Measurements from ENCODE around the gene CSRP2.

Gene CSRP2

GRCh38 chr12:76878899-76879709 is at the start of gene CSRP2:
CSRP2 (minus strand) TSS chr12:76879019; CDS start chr12:76866260, 12,759 bp downstream.
- DNase-seq = peak; percentile 80

DNA sequence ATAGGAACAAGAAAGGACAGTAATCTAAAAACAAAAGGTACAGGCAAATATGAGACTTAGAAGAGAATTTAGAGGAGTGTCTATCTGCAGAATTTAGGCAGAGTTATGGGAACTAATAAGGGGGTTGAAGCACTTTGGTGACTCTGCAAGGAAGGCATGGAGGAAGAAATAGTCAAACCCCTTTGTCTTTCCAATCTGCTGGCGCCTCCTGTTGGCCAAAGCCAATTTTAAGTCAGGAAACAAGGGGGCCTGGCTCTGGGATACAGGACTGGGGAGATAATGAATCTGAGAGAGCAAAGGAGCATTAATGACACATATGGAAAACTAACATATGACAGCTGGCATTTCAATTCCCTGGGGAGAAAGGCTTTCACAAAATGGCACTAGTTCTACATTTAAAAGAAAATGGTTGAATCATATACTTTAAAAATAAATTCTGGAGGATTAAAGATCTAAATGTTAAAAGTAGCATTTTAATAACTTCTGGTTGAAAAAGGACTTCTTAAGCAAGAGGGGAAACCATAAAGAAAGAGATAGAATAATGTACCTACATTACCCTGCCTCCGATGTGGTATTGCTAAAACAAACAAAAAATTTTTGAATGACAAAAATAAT is 48.5 kb upstream of the CSRP2 start:
- DNase-seq = peak; percentile 27

DNA sequence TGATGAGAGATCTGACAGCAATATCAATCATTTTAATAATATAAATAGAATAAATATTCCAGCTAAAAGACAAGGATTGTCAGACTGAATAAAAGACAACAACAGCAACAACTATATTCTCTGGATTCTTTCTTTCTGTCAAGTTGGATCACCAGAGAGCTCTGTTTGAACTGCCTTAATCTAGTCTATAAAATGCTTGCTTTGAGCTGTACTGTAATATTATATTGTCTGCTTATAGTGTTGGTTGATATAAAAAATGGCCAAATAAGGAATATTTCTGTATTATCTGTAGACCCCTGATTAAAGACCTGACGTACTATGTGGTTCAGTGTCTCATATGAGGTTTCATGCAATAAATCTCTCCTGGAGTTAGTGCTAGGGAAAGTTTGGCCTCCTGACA is 46.3 kb upstream of the CSRP2 start:
- DNase-seq = no peak

- no peak for DNase-seq
Observed at GRCh38 chr12:76922866-76923265, 44.0 kb upstream of the CSRP2 start.

GRCh38 chr12:76921891-76922664 is 43.3 kb upstream of the CSRP2 start:
- DNase-seq = no peak

DNA sequence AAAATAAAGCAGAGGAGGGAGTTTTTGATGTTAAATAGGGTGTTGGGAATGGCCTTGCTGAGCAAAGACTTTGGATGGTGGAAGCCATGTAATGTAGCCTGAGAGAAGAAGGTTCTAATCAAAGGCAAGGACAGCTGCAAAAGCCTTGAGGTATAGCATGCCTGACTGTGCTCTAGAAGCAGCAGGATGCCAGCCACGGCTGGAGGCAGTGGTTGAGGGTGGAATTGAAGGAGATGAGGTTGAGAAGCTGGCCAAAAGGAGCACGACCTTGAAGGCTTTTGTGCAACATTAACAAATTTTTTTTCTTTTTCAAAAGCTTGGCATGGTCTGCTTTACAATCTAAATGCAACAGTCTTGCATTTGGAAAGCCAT is 42.3 kb upstream of the CSRP2 start:
- DNase-seq = no peak

- DNase-seq = no peak
Observed at GRCh38 chr12:76920172-76921099, 41.6 kb upstream of the CSRP2 start.

DNA sequence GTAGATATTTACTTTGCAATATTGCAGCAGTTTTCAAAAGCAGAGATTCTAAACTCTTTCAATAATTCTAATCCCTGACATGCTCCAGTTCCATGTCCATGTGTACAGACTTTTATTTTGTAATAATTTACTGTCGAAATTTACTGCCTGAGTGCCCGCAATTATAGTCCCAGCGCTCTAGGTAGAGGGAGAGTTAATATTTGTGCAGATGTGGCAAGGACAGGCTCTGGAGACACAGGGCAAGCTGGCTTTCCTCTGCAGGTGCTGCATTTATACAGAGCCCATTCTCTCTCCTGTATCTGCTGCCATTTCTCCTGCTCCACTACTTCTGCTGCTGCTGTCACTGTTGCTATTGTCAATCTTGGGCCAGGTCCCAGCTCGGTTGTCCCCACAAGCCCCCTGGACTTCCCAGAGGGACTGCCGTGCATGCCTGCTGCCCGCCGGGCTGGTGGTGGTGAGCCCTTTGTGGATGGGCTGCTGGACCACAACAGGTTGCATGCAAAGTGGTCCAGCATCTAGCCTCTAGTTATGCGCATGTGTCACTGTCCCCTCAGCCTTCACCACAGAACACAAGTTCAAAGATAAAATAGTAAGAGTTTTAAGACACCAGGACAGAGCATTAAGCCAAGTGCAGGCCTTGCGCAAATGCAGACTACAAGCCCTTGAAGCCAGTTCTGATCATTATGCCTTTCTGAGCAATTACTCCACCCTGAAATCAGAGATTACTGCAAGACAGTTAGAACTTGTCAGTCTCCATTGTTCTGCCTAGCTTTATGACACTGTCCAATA is 40.8 kb upstream of the CSRP2 start:
- DNase-seq = no peak

GRCh38 chr12:76916170-76916540 is 37.3 kb upstream of the CSRP2 start:
- no peak for DNase-seq

GRCh38 chr12:76915361-76916169 is 36.7 kb upstream of the CSRP2 start:
- DNase-seq = no peak

- no peak for DNase-seq
Observed at GRCh38 chr12:76914102-76914859, 35.5 kb upstream of the CSRP2 start.

GRCh38 chr12:76909290-76909689 is 30.5 kb upstream of the CSRP2 start:
- DNase-seq = no peak

- DNase-seq = no peak
Observed at GRCh38 chr12:76908303-76909017, 29.6 kb upstream of the CSRP2 start.

GRCh38 chr12:76901628-76902380 is 23.0 kb upstream of the CSRP2 start:
- no peak for DNase-seq

GRCh38 chr12:76899522-76899921 is 20.7 kb upstream of the CSRP2 start:
- DNase-seq = no peak

GRCh38 chr12:76898442-76898841 is 19.6 kb upstream of the CSRP2 start:
- no peak for DNase-seq

- DNase-seq = no peak
Observed at GRCh38 chr12:76896274-76896673, 17.5 kb upstream of the CSRP2 start.

DNA sequence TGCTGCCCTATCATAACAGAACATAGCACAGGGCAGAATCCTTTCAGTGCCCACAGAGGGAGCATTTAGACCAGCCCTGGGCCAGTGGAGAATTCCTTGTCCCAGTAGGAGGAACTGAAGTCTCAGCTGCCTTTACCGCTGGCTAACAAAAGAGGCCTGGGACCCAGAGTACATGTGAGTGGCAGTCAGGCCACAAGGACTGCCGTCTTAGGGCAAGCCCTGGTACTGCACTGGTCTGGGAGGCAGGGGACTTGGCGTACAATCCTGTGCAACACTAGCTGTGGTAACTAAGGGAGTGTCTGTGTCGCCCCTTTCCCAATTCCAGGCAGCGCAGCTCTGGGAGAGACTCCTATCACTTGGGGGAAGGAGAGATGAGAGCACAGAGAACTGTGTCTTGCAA is 17.0 kb upstream of the CSRP2 start:
- no peak for DNase-seq

DNA sequence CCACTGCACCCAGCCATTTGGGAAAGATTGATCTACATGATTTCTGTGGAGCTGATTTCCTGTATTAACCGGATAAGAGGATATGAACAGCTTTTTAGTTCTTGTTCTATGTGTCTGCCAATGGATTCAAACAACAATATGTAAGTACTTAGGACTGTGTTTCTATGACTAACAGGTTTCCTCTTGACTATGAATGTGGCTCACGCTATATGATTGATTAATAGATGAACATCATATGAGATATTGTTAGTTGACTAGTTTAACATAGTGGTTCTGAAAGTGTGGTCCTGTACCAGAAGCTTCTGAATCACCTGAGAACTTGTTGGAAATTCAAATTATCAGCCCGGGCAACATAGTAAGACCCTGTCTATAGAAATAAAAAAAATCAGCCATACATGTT is 12.8 kb upstream of the CSRP2 start:
- no peak for DNase-seq
